ENCODE measurements around the gene NFATC2IP.
A peak's percentile ranks its signal among the peaks of the same experiment; 100 is the strongest.
"Not testable (repeated sequence)": the region's sequence is repeated elsewhere in the genome, so short reads cannot be mapped to it uniquely, and the experiment has no call there.

The NFATC2IP gene

GRCh38 chr16:28926284-28926683, 24.5 kb upstream of the NFATC2IP start:
- not testable (repeated sequence) for DNase-seq

DNA sequence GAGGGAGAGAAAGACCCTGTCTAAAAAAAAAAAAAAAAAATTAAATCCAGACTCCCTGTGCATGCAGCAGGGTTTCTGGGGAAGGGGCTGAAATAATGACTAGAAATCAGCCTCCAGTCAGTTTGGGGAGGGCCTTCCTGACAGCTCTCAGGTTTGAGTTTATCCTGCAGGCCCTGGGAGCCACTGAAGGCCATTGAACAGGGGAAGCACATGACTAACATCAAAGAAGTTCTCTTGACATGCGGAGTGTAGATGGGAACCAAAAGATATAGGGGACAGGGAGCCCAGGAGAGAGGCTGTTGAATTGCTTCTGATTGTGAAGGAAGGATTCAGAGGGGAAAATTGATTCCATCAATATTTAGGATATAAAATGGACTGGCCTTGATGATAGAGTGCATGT, 22.9 kb upstream of the NFATC2IP start:
- no peak for DNase-seq

GRCh38 chr16:28930203-28930602, 20.5 kb upstream of the NFATC2IP start:
- DNase-seq = no peak

DNA sequence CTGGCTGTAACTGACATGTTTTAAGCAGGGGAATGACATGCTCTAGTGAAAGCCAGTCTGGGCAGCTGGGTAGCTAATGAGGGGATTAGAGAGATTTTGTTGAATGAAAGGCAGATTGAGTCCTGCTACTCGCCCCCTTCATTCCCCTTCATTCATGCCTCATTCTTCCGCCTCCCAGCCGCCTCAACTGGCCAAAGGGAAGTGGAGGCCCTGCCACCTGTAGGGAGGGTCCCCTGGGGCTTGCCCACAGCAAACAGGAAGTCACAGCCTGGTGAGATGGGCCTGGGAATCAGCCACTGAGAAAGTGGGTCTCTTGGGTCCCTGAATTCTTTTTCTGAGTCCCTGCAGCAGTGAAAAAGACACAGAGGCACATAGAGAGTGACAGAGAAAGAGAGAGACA, 20.1 kb upstream of the NFATC2IP start:
- DNase-seq = no peak

- DNase-seq = no peak
These were observed 18.9 kb upstream of the NFATC2IP start, which contains the start of gene CD19 for GRCh38 chr16:28931801-28932225. Gene CD19, plus strand, starts transcription at chr16:28931971. Its CDS starts 30 bp downstream, at chr16:28932001.

DNA sequence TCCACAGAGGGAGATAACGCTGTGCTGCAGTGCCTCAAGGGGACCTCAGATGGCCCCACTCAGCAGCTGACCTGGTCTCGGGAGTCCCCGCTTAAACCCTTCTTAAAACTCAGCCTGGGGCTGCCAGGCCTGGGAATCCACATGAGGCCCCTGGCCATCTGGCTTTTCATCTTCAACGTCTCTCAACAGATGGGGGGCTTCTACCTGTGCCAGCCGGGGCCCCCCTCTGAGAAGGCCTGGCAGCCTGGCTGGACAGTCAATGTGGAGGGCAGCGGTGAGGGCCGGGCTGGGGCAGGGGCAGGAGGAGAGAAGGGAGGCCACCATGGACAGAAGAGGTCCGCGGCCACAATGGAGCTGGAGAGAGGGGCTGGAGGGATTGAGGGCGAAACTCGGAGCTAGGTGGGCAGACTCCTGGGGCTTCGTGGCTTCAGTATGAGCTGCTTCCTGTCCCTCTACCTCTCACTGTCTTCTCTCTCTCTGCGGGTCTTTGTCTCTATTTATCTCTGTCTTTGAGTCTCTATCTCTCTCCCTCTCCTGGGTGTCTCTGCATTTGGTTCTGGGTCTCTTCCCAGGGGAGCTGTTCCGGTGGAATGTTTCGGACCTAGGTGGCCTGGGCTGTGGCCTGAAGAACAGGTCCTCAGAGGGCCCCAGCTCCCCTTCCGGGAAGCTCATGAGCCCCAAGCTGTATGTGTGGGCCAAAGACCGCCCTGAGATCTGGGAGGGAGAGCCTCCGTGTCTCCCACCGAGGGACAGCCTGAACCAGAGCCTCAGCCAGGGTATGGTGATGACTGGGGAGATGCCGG, 18.2 kb upstream of the NFATC2IP start:
- DNase-seq = no peak

- DNase-seq = no peak
These were observed 17.6 kb upstream of the NFATC2IP start for GRCh38 chr16:28933171-28933570.

DNA sequence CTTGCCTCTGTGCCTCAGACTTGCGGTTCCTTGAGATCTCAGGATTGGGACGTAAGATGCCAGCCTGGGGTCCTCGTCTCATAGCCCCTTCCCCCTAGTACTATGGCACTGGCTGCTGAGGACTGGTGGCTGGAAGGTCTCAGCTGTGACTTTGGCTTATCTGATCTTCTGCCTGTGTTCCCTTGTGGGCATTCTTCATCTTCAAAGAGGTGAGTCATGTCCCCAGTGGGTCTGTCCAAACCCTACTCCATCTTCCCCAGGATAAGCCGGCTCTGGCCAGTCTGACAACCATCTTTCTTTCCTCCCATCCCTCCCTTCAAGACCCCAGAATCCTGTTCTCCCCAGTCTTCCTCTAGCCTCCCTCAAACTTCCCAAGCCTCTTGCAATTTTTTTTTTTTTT, 15.4 kb upstream of the NFATC2IP start:
- DNase-seq = no peak

- peak; percentile 61 to 82 (median 77) for DNase-seq
These were observed 14.6 kb upstream of the NFATC2IP start for GRCh38 chr16:28935924-28936783.

DNA sequence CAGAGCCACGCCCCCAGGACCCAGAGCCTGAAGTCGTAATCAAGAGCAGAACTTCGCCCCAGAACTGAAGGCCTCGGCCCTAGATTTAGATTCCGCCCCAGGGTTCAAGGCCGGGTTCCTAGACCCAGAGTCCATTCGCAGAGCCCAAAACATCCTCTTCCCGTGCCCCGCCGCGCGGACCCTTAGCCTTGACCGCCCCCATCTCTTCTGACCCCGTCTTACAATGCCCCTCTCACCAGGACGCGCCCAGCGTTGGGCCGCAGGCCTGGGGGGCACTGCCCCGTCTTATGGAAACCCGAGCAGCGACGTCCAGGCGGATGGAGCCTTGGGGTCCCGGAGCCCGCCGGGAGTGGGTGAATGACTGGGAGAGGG, 14.0 kb upstream of the NFATC2IP start:
- no peak for DNase-seq

- no peak for DNase-seq
These were observed 13.4 kb upstream of the NFATC2IP start for GRCh38 chr16:28937222-28937876.

GRCh38 chr16:28938721-28939120, 12.0 kb upstream of the NFATC2IP start:
- DNase-seq = no peak

DNA sequence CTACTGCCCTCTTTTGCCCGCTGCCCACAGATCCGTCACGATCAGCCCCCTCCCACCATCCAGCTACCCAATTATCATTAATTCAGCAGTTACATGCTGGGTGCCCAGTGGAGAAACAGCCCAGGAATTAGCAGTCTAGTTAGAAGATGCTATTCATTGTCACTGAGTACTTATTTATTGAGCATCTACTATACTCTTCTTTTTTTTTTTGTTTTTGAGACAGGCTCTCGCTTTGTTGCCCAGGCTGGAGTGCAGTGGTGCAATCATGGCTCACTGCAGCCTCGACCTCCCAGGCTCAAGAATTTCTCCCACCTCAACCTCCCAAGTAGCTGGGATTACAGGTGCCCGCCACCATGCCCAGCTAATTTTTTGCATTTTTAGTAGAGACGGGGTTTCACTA, 10.9 kb upstream of the NFATC2IP start:
- DNase-seq = not testable (repeated sequence)

GRCh38 chr16:28943281-28943680, 7.5 kb upstream of the NFATC2IP start:
- no peak for DNase-seq

- DNase-seq = no peak
These were observed 4.1 kb upstream of the NFATC2IP start for GRCh38 chr16:28946681-28947080.

- no peak for DNase-seq
These were observed 740 bp downstream of the NFATC2IP start for GRCh38 chr16:28951410-28951943.

GRCh38 chr16:28958216-28958615, 7.5 kb downstream of the NFATC2IP start:
- no peak for DNase-seq

DNA sequence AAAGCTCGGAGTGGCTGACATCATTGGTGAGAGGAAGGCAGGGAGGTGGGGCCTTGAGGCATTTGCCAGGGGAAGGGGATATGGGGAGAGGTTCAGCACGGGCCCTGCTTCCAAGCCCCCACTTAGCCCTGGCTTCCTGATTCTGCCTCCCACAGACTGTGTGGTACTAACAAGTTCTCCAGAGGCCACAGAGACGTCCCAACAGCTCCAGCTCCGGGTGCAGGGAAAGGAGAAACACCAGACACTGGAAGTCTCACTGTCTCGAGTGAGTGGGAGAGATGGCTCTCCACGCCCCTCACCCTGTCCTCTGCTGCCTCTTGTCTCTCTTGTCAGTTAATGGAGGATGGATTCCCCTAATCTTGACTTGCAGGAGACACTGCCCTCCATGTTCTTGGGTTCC, 8.1 kb downstream of the NFATC2IP start:
- no peak for DNase-seq

GRCh38 chr16:28964072-28964471, 13.3 kb downstream of the NFATC2IP start:
- no peak for DNase-seq

DNA sequence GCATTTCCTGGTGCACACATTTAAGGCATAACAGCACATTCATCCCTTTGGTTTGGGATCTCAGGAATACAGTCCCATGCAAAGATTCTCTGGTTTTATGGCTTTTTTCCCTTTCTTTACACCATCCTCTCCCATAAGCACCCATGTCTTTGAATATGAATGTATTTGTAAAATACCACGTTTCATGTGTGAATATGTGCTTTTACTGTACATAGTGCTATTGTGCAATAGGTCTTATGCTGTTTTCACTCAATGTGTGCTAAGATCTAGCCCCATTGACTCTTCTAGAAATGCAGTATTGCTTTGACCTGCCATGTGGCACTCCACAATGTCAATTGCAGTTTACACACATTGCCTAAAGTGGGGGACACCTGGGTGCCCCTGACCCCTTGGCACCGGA, 13.8 kb downstream of the NFATC2IP start:
- no peak for DNase-seq

DNA sequence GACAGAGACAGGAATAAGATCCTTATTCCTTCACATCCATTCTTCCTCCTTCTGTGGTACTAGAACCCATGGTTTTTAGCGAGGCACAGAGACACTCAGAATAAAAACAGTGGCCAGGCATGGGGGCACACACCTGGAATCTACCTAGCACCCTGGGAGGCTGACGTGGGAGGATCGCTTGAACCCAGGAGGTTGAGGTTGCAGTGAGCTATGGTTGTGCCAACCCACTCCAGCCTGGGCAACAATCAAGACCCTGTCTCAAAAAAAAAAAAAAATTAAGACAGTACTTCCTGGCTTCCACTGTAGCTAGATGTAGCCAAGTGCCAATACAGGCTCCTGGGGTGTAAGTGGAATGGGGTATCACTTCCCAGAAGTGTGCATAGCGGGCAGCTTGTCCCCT, 16.4 kb downstream of the NFATC2IP start:
- DNase-seq = no peak

DNA sequence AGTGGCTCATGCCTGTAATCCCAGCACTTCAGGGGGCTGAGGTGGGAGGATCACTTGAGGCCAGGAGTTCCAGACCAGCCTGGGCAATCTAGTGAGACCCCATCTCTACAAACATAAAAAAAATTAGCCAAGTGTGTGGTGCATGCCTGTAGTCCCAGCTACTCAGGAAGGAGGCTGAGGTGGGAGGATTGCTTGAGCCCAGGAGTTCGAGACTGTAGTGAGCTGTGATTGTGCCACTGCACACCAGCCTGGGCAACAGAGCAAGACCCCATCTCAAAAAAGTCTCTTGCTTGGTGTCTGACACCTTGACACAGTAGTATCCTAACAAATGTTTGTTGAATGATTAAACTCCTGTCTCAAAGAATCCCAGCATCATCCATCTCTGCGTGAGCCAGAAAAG, 19.0 kb downstream of the NFATC2IP start:
- not testable (repeated sequence) for DNase-seq

DNA sequence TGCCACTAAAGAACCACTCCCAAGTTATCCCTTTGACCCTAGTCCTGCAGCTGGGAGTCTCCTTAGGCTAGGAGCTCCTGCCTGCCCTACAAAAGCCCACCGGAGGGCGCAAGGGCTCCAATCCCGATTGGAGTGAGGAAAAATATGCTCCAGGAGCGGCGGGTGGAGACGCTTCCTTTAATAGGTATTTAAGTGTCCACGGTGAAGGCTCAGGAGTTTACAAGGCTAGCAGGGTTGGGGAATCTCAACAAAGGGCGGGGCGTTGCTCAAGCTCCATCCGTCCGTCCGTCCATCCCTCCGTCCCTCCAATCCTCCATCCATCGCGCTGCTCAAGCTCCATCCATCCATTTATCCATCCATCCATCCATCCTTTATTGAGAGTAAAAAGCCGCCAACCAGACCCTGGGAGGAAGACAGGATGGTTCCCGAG, 23.3 kb downstream of the NFATC2IP start:
- no peak for DNase-seq
